Measurements from ENCODE around the gene SALL2. TPM values are rescaled to one million over a fixed set of nuclear protein-coding genes. Genes with fewer than 3 reads are reported as not detected.

The SALL2 gene
- total RNA-seq, 1 experiment from 2014 or later: 0.47 TPM

GRCh38 chr14:21520767-21521166 lies 5.4 kb downstream of the SALL2 start:
- Histone ChIP-seq H4K20me1 (ENCODE audit: insufficient read depth) (no peaks in the 10 kb centered on the region), H3K79me2 (ENCODE audit: insufficient read depth, low read length) (no peaks in the 10 kb centered on the region), H3K27me3 (ENCODE audit: insufficient read depth, low read length) (peaks cover 9% of the 10 kb centered on the region; the same call in 1 of the 2 replicates), H3K27ac (ENCODE audit: low read depth, low read length) (no peak overlapping the region), H3K4me1 (ENCODE audit: control insufficient read depth in 1 of 2, insufficient read depth in 2 of 2, low read length in 2 of 2) (no peaks in the 10 kb centered on the region), H3K4me3 (replicated peaks in 1 of 2; ENCODE audit: low read depth in 1 of 2, low read length in 2 of 2) (no peak overlapping the region), H3K9me3 (ENCODE audit: control insufficient read depth in 1 of 2, insufficient read depth in 1 of 2, low read depth in 1 of 2, low read length in 2 of 2) (no peaks in the 10 kb centered on the region), H3K9me2 (ENCODE audit: insufficient read depth) (no peaks in the 10 kb centered on the region), H3K9ac (ENCODE audit: low read length) (no peak overlapping the region), H3K36me3 (ENCODE audit: control insufficient read depth in 1 of 2, insufficient read depth in 2 of 2, low read length in 2 of 2) (no peaks in the 10 kb centered on the region), H2AFZ (ENCODE audit: low read depth, low read length, poor library complexity, severe bottlenecking) (no peak overlapping the region), H3K4me2 (ENCODE audit: low read length) (no peak overlapping the region)
- ChIA-PET POLR2A (no interaction called here), RAD21 (ENCODE audit: low non-redundant PET in 1 of 2, low total read pairs in 2 of 2, uncharacterized antibody in 2 of 2, unreplicated experiment in 2 of 2) (no interaction called here), CTCF (no interaction called here)
- TF ChIP-seq ATF3 (IDR thresholded peaks at IDR 0.05): no peak
- TF ChIP-seq ZNF274 (IDR thresholded peaks at IDR 0.05; ENCODE audit: low read depth, low read length): no peak
- no peak for TF ChIP-seq ZFX (IDR thresholded peaks at IDR 0.05)
- TF ChIP-seq SRF (IDR thresholded peaks at IDR 0.05; ENCODE audit: low read depth): no peak
- no peak for TF ChIP-seq YY1 (IDR thresholded peaks at IDR 0.05; ENCODE audit: extremely low read depth, insufficient replicate concordance, low read depth, low read length)
- TF ChIP-seq POLR2AphosphoS5 (IDR thresholded peaks at IDR 0.05; ENCODE audit: low read depth, low read length): no peak
- TF ChIP-seq SP1 (IDR thresholded peaks at IDR 0.05; ENCODE audit: low read depth): no peak
- intact Hi-C loops (cut with micrococcal nuclease): no loop called here
- DNase-seq (ENCODE audit: low read depth, low spot score): no peak
- no TSS peak for BruUV-seq (replicated peaks)
- ATAC-seq: no peak

- Histone ChIP-seq H3K4me1 (ENCODE audit: control insufficient read depth in 1 of 2, insufficient read depth in 2 of 2, low read length in 2 of 2) (no peaks in the 10 kb centered on the region), H3K9me2 (ENCODE audit: insufficient read depth) (no peaks in the 10 kb centered on the region), H3K27me3 (ENCODE audit: insufficient read depth, low read length) (peaks cover 9% of the 10 kb centered on the region; the same call in 1 of the 2 replicates), H3K9ac (ENCODE audit: low read length) (no peak overlapping the region), H3K27ac (ENCODE audit: low read depth, low read length) (no peak overlapping the region), H3K36me3 (ENCODE audit: control insufficient read depth in 1 of 2, insufficient read depth in 2 of 2, low read length in 2 of 2) (no peaks in the 10 kb centered on the region), H3K79me2 (ENCODE audit: insufficient read depth, low read length) (no peaks in the 10 kb centered on the region), H3K9me3 (ENCODE audit: control insufficient read depth in 1 of 2, insufficient read depth in 1 of 2, low read depth in 1 of 2, low read length in 2 of 2) (no peaks in the 10 kb centered on the region), H2AFZ (ENCODE audit: low read depth, low read length, poor library complexity, severe bottlenecking) (no peak overlapping the region), H3K4me2 (ENCODE audit: low read length) (no peak overlapping the region), H4K20me1 (ENCODE audit: insufficient read depth) (no peaks in the 10 kb centered on the region), H3K4me3 (replicated peaks in 1 of 2; ENCODE audit: low read depth in 1 of 2, low read length in 2 of 2) (no peak overlapping the region)
- ChIA-PET RAD21 (ENCODE audit: low non-redundant PET in 1 of 2, low total read pairs in 2 of 2, uncharacterized antibody in 2 of 2, unreplicated experiment in 2 of 2) (no interaction called here), CTCF (interaction anchor here (2.4 kb wide), 1 partner anchor 20 kb away, joined by 5 read pairs; no protein-coding TSS in a partner anchor), POLR2A (no interaction called here)
- DNase-seq (ENCODE audit: low read depth, low spot score) (no peak), ATAC-seq (no peak)
- TF ChIP-seq ATF3 (IDR thresholded peaks at IDR 0.05): no peak
- TF ChIP-seq YY1 (IDR thresholded peaks at IDR 0.05; ENCODE audit: extremely low read depth, insufficient replicate concordance, low read depth, low read length): no peak
- no peak for TF ChIP-seq FOSL1 (IDR thresholded peaks at IDR 0.05; ENCODE audit: low read depth)
- no peak for TF ChIP-seq CBX3 (IDR thresholded peaks at IDR 0.05; ENCODE audit: low read depth)
- no TSS peak for BruUV-seq (replicated peaks)
- intact Hi-C loops (cut with micrococcal nuclease): no loop called here
These were observed 7.4 kb downstream of the SALL2 start for GRCh38 chr14:21518725-21519124.

Measured in HCT116 (cell line).